Lung (tissue), 12 donors: ENCODE measurements around the gene FAXDC2. TPM values are rescaled to one million over a fixed set of nuclear protein-coding genes. Genes with fewer than 3 reads are reported as not detected.

ENCODE experiments used
- ATAC-seq: fragments of 200-7000 bp; cut with Tn5 transposase; one replicate; pipeline ENCODE4 v1.9.1; 2020; ENCODE audit warnings: moderate number of reproducible peaks; ENCODE audit not compliant: insufficient read depth, low FRiP score
- DNase-seq, 3 donors: peaks; one replicate each; pipeline ENCODE4 v3.0.0-alpha.2; 2013 to 2017
- H3K27ac ChIP-seq, 2 donors: one replicate each; pipeline ENCODE4 v1.5.1; 2013; ENCODE audit warnings: mild to moderate bottlenecking in 2 of 2, moderate library complexity in 2 of 2, control low read depth in 1 of 2, inconsistent platforms in 1 of 2, low read depth in 1 of 2, low read length in 1 of 2
- H3K27me3 ChIP-seq, 3 donors: one replicate each; pipeline ENCODE4 v1.5.1; 2013; ENCODE audit warnings: low read length in 2 of 3; ENCODE audit not compliant: control insufficient read depth in 3 of 3, insufficient read depth in 3 of 3
- H3K36me3 ChIP-seq, 4 donors: one replicate each; pipeline ENCODE4 v1.5.1; 2013; ENCODE audit warnings: low read length in 4 of 4, mild to moderate bottlenecking in 1 of 4, moderate library complexity in 1 of 4; ENCODE audit not compliant: control insufficient read depth in 4 of 4, insufficient read depth in 4 of 4
- H3K4me1 ChIP-seq, 5 donors: one replicate each; pipeline ENCODE4 v1.5.1; 2013; ENCODE audit warnings: low read length in 5 of 5, mild to moderate bottlenecking in 2 of 5, moderate library complexity in 1 of 5; ENCODE audit not compliant: control insufficient read depth in 5 of 5, insufficient read depth in 5 of 5
- H3K4me3 ChIP-seq: one replicate; pipeline ENCODE4 v1.5.1; 2013; ENCODE audit warnings: mild to moderate bottlenecking, control low read depth, moderate library complexity
- H3K9ac ChIP-seq, 2 donors: one replicate each; pipeline ENCODE4 v1.5.1; 2013; ENCODE audit warnings: low read length in 2 of 2, control low read depth in 1 of 2; ENCODE audit not compliant: insufficient read depth in 1 of 2
- H3K9me3 ChIP-seq, 4 donors: one replicate each; pipeline ENCODE4 v1.5.1; 2013; ENCODE audit warnings: low read length in 3 of 4, mild to moderate bottlenecking in 1 of 4, moderate library complexity in 1 of 4; ENCODE audit not compliant: control insufficient read depth in 4 of 4, insufficient read depth in 3 of 4
- CTCF ChIP-seq: IDR thresholded peaks from 2 replicates; pipeline ENCODE4 v1.5.1; 2012; ENCODE audit warnings: mild to moderate bottlenecking; ENCODE audit errors: control extremely low read depth, extremely low read depth
- WGBS, 2 donors: extraction: QIAGEN DNeasy Blood & Tissue Kit; methylation state at CpG; one replicate each; pipeline ENCODE4 v1.1.7; 2013; 5-methylcytosine and 5-hydroxymethylcytosine counted together
- polyA plus RNA-seq, 2 donors: library from polyadenylated mRNA; stranded (reverse); fragments of 200-250 nt; gene quantifications; one replicate each; pipeline ENCODE4 v1.2.1, GENCODE V29; 2013
- total RNA-seq, 2 donors: library from RNA; depleted of rRNA in 1 of 2; stranded (reverse); fragments of >200 nt in 1 of 2; gene quantifications; one replicate each; pipeline ENCODE4 v1.2.1, GENCODE V29; 2014 to 2021
- donor health status: control.
- donor health status: control.
- donor health status: Bipolar disorder and iron deficiency.
- donor health status: healthy.
- donor health status: DM: yes; HTN: yes; CAD: no.

Gene FAXDC2
- total and polyA plus RNA-seq, 4 donors: 11.1 to 37.5 (median 17.1) TPM

- Histone ChIP-seq H3K4me1 (peaks cover 7 to 20% (median 13%) of the 10 kb centered on the region in 5 donors), H3K27ac (peak overlapping the region in 1 of 2 donors; percentile 39), H3K9ac (no peak overlapping the region), H3K36me3 (peaks cover 0 to 2% (median 0%) of the 10 kb centered on the region in 4 donors), H3K27me3 (no peaks in the 10 kb centered on the region), H3K9me3 (no peaks in the 10 kb centered on the region), H3K4me3 (no peak overlapping the region)
- DNase-seq (no peak), ATAC-seq (no peak)
- WGBS, 2 donors: 76 to 83% methylated on average over 3 of the region's 3 CpGs
- no peak for TF ChIP-seq CTCF
Measured at GRCh38 chr5:154851351-154851750, 948 bp upstream of the FAXDC2 start.

- 8 to 10% methylated on average over 2 of the region's 2 CpGs for WGBS, 2 donors
- Histone ChIP-seq H3K9ac (peak overlapping the region; percentile 51 to 91), H3K9me3 (no peaks in the 10 kb centered on the region), H3K4me1 (peaks cover 7 to 23% (median 14%) of the 10 kb centered on the region in 5 donors), H3K27me3 (no peaks in the 10 kb centered on the region), H3K4me3 (peak overlapping the region; percentile 59), H3K27ac (peak overlapping the region in 1 of 2 donors; percentile 89), H3K36me3 (peaks cover 0 to 2% (median 0%) of the 10 kb centered on the region in 4 donors)
- TF ChIP-seq CTCF: no peak
- DNase-seq (peak in 2 of 3 donors; percentile 64 to 68), ATAC-seq (no peak)
Measured at GRCh38 chr5:154849791-154850201, 607 bp downstream of the FAXDC2 start.

- no peaks in the 10 kb centered on the region for H3K27me3 ChIP-seq
- peak overlapping the region in 1 of 2 donors; percentile 89 for H3K27ac ChIP-seq
- H3K9ac ChIP-seq: peak overlapping the region in 1 of 2 donors; percentile 91
- 61 to 83% methylated on average over 6 of the region's 6 CpGs for WGBS, 2 donors
- DNase-seq (peak in 1 of 3 donors; percentile 6), ATAC-seq (no peak)
- H3K36me3 ChIP-seq: peaks cover 0 to 2% (median 0%) of the 10 kb centered on the region in 4 donors
- H3K4me3 ChIP-seq: no peak overlapping the region
- no peak for TF ChIP-seq CTCF
- no peaks in the 10 kb centered on the region for H3K9me3 ChIP-seq
- peaks cover 7 to 23% (median 16%) of the 10 kb centered on the region in 5 donors for H3K4me1 ChIP-seq
Measured at GRCh38 chr5:154849264-154849785, 1.1 kb downstream of the FAXDC2 start.
